Measurements from ENCODE around the gene TPD52L1.

The TPD52L1 gene

DNA sequence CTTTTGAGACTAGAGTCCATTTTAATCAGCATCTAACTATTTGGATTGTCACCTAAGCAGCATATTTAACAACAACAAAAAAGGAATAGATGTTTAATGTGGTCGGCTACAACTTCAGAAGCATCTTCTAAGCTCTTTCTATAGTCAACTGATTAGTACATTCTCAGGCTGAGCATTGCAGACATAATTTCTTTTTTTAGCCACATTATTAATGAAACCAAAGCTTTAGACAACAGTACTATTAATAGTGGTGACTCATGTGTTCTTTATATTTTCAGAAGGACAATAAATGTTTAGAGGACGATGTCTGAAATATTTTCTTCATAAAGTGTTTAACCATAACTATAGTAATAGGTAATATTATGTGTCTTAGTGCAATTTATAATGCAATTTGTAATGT, 52.4 kb downstream of the TPD52L1 start:
- CTCF ChIA-PET: interaction anchor here (0.6 kb wide), 1 partner anchor 19 kb away, joined by 5 read pairs; no protein-coding TSS in a partner anchor
- TF ChIP-seq, protein P1, sequence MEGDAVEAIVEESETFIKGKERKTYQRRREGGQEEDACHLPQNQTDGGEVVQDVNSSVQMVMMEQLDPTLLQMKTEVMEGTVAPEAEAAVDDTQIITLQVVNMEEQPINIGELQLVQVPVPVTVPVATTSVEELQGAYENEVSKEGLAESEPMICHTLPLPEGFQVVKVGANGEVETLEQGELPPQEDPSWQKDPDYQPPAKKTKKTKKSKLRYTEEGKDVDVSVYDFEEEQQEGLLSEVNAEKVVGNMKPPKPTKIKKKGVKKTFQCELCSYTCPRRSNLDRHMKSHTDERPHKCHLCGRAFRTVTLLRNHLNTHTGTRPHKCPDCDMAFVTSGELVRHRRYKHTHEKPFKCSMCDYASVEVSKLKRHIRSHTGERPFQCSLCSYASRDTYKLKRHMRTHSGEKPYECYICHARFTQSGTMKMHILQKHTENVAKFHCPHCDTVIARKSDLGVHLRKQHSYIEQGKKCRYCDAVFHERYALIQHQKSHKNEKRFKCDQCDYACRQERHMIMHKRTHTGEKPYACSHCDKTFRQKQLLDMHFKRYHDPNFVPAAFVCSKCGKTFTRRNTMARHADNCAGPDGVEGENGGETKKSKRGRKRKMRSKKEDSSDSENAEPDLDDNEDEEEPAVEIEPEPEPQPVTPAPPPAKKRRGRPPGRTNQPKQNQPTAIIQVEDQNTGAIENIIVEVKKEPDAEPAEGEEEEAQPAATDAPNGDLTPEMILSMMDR (conservative IDR thresholded peaks at IDR 0.05; ENCODE audit: low read depth): no peak
- POLR2A ChIA-PET (ENCODE audit: low non-redundant PET): no interaction called here
- H3K27ac ChIP-seq: no peak overlapping the region
- DNase-seq (ENCODE audit: low spot score): no peak

GRCh38 chr6:125206389-125206788, 52.8 kb downstream of the TPD52L1 start:
- TF ChIP-seq, protein P1 (conservative IDR thresholded peaks at IDR 0.05; ENCODE audit: low read depth): no peak
- no peak overlapping the region for H3K27ac ChIP-seq
- ChIA-PET CTCF (interaction anchor here (0.9 kb wide), 1 partner anchor 584 kb away, joined by 3 read pairs; no protein-coding TSS in a partner anchor), POLR2A (ENCODE audit: low non-redundant PET) (no interaction called here)
- no peak for DNase-seq (ENCODE audit: low spot score)

- POLR2A ChIA-PET (ENCODE audit: low non-redundant PET): no interaction called here
- TF ChIP-seq, protein P1 (conservative IDR thresholded peaks at IDR 0.05; ENCODE audit: low read depth): no peak
- CTCF ChIA-PET: no interaction called here
- no peak for DNase-seq (ENCODE audit: low spot score)
- no peak overlapping the region for H3K27ac ChIP-seq
Observed at GRCh38 chr6:125207956-125208355, 54.4 kb downstream of the TPD52L1 start.

DNA sequence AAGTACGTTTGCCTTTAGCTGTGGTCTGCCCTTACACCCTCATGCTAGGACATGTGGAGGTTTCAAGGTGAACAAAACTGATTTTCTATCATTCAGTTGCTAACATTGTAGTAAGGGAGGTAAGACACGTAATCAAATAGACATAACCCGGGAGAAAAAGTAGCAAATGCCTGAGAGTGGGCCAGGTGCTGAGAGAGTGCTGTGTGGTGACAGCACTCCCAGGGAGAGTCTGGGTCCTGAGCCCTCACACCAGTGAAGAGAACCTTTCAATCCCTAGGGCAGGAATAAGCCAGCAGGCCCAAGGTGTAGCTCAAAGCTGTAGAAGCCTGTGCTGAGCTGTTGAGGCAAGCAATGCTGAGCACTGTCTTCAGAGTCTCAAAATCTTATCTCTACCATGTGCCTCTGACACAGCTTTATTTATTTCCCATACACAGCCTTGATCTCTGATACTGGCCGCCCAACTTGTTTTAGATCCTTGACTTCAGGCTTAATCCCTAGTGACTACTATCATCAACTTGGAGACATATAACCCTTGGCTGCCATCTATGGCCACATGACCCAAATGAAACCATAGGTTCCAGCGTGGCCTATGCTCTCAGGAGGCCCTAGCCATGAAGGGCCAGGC, 55.2 kb downstream of the TPD52L1 start:
- TF ChIP-seq, protein P1 (conservative IDR thresholded peaks at IDR 0.05; ENCODE audit: low read depth): no peak
- ChIA-PET CTCF (interaction anchor here (0.6 kb wide), 1 partner anchor 15 kb away, joined by 4 read pairs; no protein-coding TSS in a partner anchor), POLR2A (ENCODE audit: low non-redundant PET) (no interaction called here)
- no peak for DNase-seq (ENCODE audit: low spot score)
- H3K27ac ChIP-seq: no peak overlapping the region

- H3K27ac ChIP-seq: no peak overlapping the region
Observed at GRCh38 chr6:125210667-125211066, 57.1 kb downstream of the TPD52L1 start.

GRCh38 chr6:125211352-125211751, 57.8 kb downstream of the TPD52L1 start:
- CTCF ChIA-PET: no interaction called here
- H3K27ac ChIP-seq: no peak overlapping the region
- POLR2A ChIA-PET (ENCODE audit: low non-redundant PET): no interaction called here
- DNase-seq (ENCODE audit: low spot score): no peak
- TF ChIP-seq, protein P1 (conservative IDR thresholded peaks at IDR 0.05; ENCODE audit: low read depth): no peak

More at GRCh38 chr6:125210667-125211066, 57.1 kb downstream of the TPD52L1 start:
- ChIA-PET POLR2A (ENCODE audit: low non-redundant PET) (no interaction called here), CTCF (no interaction called here)
- DNase-seq (ENCODE audit: low spot score): no peak
- TF ChIP-seq, protein P1 (conservative IDR thresholded peaks at IDR 0.05; ENCODE audit: low read depth): no peak

All from RWPE1 (cell line).